NCI-H774 (cell line): ENCODE measurements around the gene ASTN1.
"Not testable (repeated sequence)": the region's sequence is repeated elsewhere in the genome, so short reads cannot be mapped to it uniquely, and the experiment has no call there.

Source experiments
- DNase-seq: peaks from one replicate; lab custom pipeline; 2025; lab: John Stamatoyannopoulos, UW

ASTN1 gene

DNA sequence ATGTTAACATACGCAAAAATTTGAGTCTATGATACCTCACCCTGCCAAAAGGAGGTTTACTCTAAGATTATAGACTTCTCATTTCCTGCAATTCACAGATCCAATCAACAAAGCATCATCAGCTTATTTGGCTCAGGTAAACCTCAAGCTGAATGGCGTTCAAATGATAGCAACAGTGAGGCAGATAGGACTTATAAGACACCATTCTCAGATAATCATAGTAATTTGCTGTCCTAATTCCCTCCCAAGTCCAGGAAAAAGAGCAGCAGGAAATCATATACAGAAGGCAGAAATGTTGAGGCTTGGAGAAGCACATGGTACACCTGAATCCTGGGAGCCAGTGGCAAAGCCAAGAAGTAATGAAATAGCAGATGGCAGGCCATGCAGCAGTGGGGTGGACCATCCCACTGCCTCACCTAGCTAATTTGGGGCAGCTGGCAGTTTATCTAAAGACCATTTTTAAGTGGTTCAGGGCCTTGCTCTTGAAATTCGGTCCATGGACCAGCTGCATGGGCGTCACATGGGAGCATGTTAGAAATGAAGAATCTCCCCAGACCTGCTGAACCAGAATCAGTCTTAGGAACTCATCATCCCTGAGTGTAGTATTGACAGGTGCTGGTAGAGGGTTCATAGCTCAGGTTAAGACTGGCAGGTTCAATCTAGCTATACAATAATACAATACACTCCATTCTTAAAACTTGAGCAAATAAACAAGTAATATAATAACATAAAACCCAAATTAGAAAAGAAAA is 57.7 kb downstream of the ASTN1 start:
- DNase-seq, result no peak

DNA sequence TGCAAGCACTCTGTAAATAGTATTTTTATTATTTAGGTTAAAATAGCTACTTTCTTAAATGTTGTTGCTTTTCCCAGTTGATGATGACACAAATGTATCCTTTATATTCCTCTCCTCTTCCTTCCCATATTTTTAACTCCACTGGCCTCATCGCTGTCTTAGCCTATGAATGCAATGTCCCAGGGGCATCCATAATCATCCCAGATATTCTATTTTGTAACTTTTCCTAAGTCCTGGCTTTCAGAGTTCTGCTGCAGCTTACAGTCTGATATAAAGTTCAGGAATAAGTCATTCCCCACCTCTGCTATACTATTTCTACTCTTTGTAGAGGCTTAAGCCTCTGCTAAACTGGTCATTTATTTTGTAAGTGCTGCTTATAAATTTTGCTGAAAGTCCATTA is 58.3 kb downstream of the ASTN1 start:
- DNase-seq, result no peak

DNA sequence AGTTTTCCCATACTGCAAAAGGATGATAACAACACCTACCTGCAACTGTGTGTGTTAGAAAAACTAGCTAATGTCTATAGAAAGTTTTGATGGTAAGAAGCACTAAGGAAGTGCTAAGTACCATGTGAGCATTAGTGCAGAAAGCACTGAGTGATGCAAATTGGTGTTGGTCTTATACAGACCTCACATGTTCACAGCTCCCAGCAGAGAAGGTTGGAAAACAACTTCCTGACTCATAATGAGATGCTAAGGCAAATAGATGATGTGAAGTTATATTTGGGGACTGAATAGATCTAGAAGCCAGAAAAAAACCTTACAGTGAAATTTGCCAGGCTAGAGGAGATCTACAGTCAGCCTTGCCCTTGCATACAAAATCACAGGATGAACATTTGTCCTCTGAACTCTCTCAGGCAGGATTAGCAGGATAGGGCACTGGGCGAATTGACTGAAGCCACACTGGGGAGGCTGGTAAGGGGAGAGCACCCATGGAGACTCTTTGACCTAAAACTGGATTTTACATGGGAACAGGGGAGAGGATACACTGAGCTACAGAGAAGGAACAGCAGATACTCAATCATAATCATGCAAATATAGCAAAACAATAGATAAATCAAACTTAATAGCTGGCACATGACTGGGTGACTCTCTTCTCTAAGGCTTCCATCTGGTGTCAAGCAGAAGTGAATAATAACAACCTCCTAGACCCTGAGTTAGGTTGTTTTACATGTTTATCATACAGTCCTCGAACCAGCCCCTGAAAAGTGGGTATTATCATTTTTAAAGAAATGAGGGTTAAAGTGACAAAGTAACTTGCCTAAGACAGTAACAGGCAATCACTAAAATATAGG is 61.3 kb downstream of the ASTN1 start:
- no peak for DNase-seq

DNA sequence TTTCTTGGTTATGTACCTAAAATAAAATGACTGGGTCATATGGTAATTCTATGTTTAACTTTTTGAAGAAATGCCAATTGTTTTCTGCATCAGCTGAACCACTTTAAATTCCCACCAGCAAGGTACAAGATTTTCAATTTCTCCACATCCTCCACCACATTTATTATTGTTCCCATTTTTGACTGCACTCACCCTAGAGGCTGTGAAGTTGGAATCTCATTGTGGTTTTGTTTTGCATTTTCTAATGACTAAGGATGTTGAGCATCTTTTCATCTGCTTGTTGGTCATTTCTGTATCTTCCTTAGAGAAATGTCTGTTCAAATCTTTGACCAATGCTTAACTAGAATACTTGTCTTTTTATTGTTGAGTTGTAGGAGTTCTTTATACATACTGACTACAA is 72.5 kb downstream of the ASTN1 start:
- DNase-seq, result no peak

DNA sequence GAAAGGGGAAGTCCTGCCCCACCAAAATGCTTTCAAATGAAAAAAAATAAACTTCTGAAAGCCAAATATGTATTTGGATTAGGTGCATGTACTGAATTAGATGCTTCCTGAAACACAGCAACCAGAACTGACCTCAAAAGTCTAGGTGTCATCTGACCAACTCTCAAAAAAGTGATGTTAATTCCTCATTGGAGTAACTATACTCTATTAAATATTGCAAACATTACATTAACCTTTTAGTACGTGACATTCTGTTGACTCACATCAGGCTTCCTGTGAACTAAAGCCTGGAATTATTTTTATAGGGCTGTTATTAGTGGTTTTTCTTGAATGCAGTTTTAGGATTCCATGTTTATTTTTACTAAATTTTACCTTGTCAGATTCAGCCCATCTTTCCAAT is 73.5 kb downstream of the ASTN1 start:
- no peak for DNase-seq

DNA sequence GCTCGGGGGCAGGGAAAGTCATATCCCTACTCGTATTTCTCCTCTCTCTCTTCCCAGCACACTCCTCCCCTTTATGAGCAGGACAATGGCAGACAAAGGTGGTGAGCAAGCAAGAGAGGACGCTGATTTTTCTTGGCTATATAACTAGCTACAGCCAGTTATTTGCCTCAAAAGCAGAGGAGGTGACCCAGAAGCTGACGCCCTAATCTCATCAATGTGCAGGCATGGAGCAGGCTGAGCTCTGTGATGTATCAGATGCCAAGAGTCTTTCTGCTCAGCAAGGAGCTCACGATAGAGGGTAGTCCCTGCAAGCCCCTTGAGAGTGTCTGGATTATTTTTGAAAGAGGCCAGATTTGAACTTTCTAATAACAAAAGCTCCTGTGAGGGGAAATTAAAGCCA is 75.5 kb downstream of the ASTN1 start:
- no peak for DNase-seq

DNA sequence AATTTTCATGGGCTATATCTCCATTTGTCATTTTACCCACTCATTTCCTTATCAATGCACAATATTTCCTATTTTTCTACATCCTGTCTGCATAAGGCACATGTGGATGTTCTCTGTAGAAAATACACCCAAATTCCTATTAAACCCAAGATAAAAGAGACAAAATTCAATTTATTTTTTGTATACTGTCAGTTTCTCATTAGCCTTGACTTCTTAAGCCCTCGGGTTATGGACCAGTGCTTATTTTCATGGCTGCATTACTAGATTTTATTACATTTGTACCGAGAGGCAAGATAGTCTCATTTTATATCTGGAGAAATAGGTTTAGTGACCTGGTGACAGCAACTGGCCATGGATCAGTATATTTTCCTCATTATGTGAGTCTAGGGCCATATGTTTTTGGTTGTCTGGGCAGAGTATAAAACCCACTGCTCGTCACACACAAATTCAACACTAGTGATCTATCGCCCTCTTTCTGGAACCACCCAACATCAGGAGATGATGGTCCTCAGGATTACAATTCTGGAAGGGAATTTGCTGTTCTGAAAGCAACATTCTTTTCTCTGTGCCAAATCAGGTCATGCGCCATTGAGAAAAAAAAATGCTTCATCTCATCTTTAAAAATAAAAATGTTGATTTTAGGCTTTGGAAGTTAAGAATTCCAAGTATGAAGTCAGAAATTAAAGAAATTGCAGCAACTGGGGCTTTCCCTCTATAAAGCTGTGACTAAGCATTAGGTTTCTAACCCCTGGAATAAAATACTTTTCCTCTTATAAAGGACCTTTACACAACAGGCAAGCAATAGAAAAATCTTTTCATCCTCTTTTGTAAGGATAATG is 81.4 kb downstream of the ASTN1 start:
- no peak for DNase-seq

DNA sequence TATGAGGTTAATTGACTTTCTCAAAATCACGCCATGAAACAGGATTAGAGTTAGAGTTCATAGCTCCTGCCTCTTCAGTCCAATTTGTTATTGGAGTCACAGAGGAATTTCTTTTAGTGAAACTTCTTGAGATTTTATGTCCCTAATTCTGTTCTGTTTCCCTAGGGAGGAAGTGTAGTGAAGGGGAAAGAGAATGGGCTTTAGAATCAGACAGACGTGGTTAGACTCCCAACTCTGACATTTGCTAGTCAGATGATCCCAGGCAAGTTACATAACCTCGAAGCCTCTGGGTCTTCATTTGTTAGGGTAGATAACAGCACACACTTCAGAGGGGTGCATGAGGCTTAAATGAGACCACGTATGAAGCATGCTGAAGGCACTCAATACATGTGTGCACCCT is 83.9 kb downstream of the ASTN1 start:
- DNase-seq, result no peak

DNA sequence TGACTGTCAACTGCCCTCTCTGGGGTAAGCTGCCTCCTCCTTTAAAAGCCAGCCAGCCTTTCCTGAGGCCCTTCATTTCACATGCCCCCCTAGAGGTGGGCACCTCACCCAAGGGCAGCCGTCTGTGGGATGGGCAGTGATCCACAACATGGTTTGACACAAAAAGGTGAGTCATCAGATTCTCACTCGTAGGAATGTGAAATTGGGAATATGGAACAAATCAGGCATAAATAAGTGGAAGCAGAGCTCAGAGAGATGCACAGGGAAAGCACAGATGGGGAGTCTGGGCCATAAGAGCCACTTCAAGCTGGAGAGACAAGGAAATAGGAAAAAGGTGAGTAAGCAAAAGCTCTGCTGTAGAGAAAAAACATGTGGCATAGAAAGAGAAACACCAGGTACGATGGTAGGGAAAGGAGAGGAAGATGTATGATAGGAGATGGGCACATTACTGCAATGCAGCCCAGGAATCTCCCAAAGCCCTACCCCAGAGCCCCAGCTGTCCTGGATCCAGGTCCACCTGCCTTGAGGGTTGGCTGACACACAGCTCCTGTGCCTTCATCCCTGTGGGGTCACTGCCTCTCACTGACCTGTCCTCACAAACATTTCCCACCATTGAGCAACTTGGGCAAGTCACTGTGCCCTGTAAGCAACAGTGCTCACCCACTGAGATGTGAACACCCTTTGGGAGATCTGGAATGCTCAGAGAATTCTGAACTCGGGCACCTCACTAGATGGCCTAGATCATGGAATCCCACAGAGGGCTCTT is 86.6 kb downstream of the ASTN1 start:
- no peak for DNase-seq

DNA sequence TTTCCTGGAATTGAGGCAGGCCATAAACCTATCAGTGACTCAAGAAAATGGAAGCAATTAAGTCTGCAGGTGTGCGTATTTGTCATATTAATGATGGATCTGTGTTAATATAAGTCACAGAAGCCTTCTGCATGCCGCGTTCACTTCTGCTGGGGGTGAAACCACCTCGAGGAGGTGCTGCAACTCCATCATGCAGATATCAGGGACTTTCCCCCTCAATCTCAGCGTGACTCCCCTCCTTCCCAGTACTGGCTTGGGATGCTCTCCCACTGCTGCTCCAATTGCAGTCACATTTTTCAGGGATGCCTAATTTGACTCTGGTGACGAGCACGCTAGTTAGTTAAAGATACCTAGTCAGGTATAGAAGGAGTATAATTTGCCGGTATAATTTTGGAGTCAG is 87.5 kb downstream of the ASTN1 start:
- no peak for DNase-seq

DNA sequence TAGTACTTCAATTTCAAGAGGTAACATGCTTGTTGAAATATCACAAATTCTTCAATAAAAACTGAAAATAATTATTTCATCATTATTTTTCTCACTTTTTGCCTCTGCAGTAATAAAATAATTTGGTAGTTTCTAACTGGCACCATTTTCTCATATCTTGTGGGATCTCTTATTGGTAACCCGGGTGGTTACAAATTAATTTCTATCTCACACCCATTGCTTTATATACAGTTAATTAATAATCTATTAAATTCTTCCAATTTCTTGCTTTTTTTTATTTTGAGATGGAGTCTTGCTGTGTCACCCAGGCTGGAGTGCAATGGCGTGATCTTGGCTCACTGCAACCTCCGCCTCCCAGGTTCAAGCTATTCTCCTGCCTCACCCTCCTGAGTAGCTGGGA is 89.7 kb downstream of the ASTN1 start:
- DNase-seq, result not testable (repeated sequence)

DNA sequence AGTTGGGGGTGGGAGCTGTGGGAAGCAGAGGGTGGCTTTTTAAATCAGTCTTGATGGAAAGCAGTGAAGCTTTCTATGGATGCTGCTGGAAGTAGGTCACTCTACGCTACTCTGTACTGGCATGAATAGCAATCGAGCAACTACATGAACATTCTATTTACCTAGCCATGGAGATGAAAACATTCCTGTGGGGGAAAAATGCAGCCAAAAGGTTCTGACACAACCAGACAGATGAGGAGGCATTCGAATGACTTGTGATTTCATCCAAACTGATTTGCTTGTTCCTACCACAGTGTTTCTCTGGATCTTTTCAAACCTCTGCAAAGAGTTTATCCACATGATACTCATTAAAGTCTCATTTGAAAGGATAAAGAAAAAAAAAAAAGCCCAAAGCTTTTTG is 95.0 kb downstream of the ASTN1 start:
- DNase-seq, result no peak

DNA sequence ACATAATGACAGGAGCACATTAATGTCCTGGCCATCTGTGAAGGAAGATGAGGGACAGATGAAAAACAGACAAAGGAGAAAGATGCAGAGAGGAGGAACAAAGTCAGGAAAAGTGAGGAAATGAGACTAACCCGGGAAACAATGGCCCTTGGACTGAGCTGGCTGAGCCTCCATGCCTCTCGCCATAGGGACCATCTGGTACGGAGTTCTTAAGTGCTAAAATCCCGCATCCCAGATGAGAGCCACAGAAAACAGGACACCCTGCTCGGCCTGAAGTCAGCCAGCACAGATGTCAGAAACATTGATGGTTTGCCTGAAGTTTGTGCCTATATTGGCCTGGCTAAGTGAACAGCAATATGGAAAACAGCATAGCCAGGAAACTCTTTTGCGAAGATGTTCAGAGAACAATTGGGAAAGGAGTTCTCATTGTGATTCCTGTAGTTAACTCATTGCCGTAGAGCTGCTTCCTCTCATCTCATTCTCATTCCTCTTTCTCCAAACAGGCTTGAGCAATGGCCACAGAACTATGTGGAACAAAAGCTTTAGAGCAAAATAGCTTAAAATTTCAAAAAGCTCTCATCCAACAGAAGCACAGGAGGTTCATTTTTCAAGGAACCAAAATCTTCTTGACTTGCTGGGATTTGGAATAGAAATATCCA is 96.6 kb downstream of the ASTN1 start:
- DNase-seq, result no peak

DNA sequence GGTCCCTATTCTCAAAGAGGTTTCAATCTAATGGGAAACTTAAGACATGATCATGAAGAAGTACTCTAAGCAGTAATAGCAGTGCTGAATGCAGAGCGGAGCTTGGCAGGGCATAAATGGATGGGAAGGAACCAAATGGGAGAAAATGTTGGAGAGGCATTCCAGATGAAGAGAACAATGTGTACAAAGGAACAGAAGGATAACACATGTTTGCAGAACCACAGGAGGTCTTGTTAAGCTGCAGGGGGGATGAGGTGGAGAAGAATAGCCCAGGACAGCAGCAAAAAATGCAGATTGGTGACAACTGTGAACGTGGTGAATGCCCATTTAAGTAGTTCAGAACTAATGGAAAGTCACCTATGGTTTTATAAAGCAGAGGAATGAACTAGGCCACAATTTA is 99.1 kb downstream of the ASTN1 start:
- no peak for DNase-seq

DNA sequence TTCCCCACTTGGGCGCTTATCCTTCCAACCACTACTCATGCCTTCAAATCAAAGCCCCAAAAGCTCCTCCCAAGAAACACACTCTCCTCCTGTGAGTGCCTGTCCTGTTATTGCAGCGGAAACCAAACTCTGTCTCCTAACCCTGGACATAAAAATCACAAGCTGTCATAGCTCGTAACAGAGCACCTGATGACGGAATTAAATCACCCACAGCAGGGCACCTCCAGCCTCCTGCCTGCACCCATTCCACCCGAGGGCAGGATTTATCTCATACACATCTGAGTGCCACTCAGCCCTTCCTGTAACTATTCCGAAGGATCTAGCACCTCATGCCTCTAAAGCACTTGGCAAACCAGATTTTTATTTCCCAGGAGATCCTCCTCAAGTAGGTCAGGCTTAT is 100.9 kb downstream of the ASTN1 start:
- DNase-seq, result no peak

DNA sequence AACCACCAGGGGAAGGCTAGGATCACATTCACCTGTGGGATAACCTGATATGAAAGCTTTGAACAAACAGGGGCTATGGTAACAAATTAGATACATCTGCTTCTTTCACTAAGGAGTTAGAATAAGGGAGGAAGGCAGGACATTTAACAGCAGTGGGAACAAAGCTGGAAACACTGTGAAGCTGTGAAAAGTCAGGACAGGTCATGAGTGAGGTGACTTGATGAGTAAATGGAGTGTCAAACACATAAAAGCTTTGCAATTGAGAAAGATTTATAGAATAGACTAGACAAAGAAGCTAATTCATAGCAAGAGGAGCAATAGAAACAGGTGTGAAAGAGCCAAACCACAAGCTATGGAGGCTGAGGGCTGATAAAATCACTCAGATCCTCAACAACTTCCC is 110.0 kb downstream of the ASTN1 start:
- DNase-seq, result no peak

DNA sequence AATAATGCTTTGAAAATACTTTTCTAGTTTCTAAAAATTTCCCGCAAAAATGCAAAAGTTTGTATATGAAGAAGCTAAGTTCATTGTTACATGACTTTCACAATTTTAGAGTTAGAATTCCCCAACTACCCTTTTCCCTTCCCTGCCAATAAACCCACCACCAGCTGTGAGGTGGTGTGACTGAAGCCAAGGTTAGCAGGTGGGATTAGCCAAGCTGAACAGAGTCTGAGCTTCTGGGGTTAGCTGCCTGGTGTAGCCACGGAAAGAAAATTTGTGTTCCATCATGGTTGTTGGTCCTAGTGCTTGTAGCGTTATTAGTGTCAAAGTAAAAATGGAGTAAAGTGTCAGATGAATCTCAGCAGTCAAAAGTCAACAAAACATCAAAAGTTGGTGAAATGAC is 110.9 kb downstream of the ASTN1 start:
- no peak for DNase-seq

DNA sequence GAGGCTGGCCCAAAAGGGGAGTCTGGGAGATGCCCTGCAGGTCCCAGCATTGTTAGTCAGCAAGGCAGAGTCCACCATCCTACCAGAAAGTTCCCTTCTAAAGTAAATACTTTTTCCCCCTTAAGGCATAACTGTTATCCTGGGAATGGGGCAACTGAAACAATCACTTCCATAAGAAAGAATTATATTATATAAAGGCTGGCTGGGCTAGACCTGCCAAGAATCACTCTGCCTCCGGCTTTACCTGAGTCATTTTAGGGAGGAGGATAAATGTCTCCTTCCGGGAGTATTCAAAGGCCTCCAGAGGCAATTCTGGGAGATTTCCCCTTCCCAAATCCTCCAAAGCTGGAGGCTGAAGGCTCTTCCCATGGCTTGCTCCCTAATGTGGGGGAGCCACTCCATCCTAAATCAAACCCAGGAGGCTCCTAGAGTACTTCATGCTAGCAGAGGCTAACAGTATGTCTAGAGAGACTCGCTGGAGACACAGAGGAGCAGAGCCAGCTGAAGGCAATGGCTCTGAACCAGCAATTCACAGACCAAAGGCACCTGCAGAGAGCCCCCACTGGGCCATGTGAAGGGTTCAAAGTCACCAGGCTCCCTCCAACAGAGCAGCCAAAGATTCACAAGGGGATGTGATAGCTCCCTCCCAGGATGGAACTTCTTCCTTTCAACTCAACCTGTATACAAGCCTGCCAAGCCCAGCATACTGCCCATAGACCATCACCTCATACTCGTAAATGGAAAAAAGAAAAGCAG is 116.0 kb downstream of the ASTN1 start:
- DNase-seq, result no peak

DNA sequence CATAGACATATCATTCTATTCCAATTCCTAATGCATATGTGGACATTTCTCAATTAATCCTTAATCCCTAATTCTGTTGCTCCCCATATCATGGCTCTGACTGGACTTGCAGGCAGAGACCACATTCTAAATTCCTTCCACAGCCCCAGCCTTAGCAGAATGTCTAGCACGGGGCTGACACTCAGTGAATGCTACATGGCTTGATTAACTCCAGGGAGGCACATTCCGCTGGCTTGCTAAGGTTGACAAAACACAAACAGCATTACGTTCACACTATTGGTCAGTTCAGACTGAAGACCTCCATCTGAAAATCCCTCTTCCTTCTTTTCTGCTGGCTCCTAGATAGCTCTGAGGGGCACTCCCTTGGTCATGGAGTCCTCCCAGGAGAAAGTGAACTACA is 119.4 kb downstream of the ASTN1 start:
- DNase-seq, result no peak

DNA sequence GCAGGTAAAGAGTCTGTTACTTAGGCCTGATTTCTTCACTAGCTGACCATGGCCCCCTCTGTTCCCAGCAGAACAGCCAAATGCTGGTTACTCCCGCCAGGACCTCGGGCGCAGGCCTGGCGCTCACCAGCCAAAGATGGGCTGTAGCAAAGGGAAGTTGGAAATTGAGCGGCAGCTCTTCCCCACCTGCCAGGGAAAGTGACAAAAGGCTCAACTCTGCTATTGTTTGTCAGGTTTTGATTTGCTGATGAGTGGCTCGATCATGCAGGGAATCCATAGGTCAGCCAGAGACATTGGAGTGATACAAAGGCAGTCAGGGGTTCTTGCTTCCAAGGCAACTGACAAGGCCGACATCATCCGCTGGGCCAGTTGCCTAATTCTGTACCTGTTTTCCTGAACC is 120.1 kb downstream of the ASTN1 start:
- no peak for DNase-seq

DNA sequence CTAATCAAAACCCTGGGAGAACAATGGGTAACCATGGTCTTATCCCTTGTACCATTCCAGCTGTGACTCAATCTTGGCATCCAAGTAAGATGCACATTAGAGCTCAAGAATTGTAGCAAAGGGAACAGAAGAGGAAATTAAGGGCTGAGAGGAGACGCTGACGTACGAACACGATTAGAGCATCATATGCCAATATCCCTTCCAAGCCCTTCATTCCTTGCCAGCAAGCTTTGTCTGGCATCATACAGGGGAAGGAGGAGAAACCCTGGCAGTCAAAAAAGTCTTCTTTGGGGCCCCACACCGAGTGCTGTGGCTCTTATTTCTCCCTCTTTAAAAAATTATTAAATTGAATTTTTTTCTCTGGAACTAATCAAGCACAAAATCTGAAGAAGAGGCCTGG is 120.9 kb downstream of the ASTN1 start:
- DNase-seq, result no peak
